Measurements from ENCODE around the gene SYNGR1. TPM values are rescaled to one million over a fixed set of nuclear protein-coding genes. Genes with fewer than 3 reads are reported as not detected.

SYNGR1 gene, protein sequence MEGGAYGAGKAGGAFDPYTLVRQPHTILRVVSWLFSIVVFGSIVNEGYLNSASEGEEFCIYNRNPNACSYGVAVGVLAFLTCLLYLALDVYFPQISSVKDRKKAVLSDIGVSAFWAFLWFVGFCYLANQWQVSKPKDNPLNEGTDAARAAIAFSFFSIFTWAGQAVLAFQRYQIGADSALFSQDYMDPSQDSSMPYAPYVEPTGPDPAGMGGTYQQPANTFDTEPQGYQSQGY
- 10 to 100 TPM; 29.4 to 29.5 TPM for total RNA-seq

- Histone ChIP-seq H3K4me1 (peaks cover 0 to 21% of the 10 kb centered on the region in 2 donors), H3K4me3 (peak within 1 kb of the TSS; percentile 84 to 88), H3K36me3 (no peaks in the 10 kb centered on the region), H3K9me3 (no peaks in the 10 kb centered on the region), H3K27me3 (no peaks in the 10 kb centered on the region), H3K27ac (peak within 1 kb of the TSS; percentile 76 to 81)
- TF ChIP-seq CTCF (IDR thresholded peaks at IDR 0.05) = no peak
- DNase-seq (ENCODE audit: low spot score) = no peak
Measured at GRCh38 chr22:39349967-39350726, at the start of gene SYNGR1. SYNGR1 (plus strand) TSS chr22:39349991; CDS start chr22:39350011, 20 bp downstream.

DNA sequence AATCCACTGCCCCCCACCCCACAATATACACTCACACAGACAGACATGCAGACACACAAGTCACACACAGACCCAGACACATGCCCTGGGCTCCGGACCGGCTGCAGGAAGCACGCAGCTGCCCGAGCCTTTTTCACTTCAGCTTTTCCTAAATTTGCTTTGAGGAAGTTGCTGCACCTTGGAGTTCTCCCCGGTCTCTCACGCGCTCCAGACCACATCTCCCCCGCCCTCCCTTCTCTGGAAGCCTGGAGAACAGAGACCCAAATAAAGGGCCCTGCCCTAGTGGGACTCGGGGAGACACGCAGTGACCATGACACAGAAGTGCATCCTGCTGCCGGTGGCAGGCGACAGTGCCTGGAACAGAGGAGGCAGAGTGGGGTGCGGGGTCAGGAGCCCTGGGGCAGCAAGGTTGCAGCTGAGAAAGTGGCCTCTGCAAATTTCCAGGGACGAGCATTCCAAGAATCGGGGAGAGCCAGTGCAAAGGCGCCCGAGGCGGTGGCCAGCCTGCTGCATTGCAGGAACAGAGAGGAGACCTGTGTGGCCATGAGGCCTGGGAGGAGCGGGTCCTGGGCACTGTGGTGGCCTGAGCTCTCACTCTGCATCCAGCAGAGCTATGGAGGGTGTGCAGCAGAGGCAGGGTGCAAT, 49.5 kb upstream of the SYNGR1 start:
- no peak for TF ChIP-seq CTCF (IDR thresholded peaks at IDR 0.05)
- Histone ChIP-seq H3K9me3 (no peaks in the 10 kb centered on the region), H3K36me3 (no peaks in the 10 kb centered on the region), H3K27ac (peak overlapping the region; percentile 49 to 72), H3K4me1 (peaks cover 0 to 52% of the 10 kb centered on the region in 2 donors), H3K27me3 (no peaks in the 10 kb centered on the region), H3K4me3 (peak overlapping the region in 1 of 2 donors; percentile 28)
- peak; percentile 77 for DNase-seq (ENCODE audit: low spot score)

- Histone ChIP-seq H3K4me3 (no peak overlapping the region), H3K36me3 (no peaks in the 10 kb centered on the region), H3K27me3 (no peaks in the 10 kb centered on the region), H3K9me3 (no peaks in the 10 kb centered on the region), H3K4me1 (peaks cover 0 to 52% of the 10 kb centered on the region in 2 donors), H3K27ac (no peak overlapping the region)
- no peak for DNase-seq (ENCODE audit: low spot score)
- TF ChIP-seq CTCF (IDR thresholded peaks at IDR 0.05) = no peak
Measured at GRCh38 chr22:39301108-39301507, 48.7 kb upstream of the SYNGR1 start.

GRCh38 chr22:39301926-39302325, 47.9 kb upstream of the SYNGR1 start:
- TF ChIP-seq CTCF (IDR thresholded peaks at IDR 0.05) = no peak
- Histone ChIP-seq H3K9me3 (no peaks in the 10 kb centered on the region), H3K27me3 (no peaks in the 10 kb centered on the region), H3K4me3 (no peak overlapping the region), H3K4me1 (peaks cover 0 to 49% of the 10 kb centered on the region in 2 donors), H3K36me3 (no peaks in the 10 kb centered on the region), H3K27ac (no peak overlapping the region)
- DNase-seq (ENCODE audit: low spot score) = no peak

DNA sequence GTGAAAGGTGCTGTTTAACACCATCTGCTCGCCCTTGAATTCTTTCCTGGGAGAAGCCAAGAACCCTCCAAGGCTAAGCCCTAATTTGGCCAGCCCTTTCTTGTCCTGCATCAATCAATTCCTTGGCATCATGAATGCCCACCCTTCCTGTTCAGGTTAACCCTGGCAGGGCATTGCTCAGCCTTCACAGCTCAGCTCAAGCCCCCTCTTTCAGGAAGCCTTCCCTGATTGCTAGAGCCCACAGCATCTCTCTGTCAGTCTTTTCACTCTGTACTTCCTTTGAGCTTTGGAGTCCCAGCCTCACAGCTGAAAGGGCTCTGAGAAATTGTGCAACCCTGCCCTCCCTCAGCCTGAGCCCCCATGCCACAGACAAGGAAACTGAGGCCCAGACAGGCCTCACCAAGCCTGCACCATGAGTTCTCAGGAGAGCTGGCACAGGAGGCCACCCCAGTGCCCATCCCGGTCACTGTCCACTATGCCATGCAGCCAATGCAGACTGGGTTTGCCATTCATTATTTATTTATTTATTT, 47.3 kb upstream of the SYNGR1 start:
- no peaks in the 10 kb centered on the region for H3K36me3 ChIP-seq
- peaks cover 0 to 47% of the 10 kb centered on the region in 2 donors for H3K4me1 ChIP-seq
- no peaks in the 10 kb centered on the region for H3K27me3 ChIP-seq
- no peak for TF ChIP-seq CTCF (IDR thresholded peaks at IDR 0.05)
- no peak overlapping the region for H3K4me3 ChIP-seq
- H3K27ac ChIP-seq = no peak overlapping the region
- DNase-seq (ENCODE audit: low spot score) = no peak
- H3K9me3 ChIP-seq = no peaks in the 10 kb centered on the region

Data from right atrium auricular region (tissue), 2 donors.